Fibroblast of lung (primary cell): ENCODE data around the gene MED7. TPM values are rescaled to one million over a fixed set of nuclear protein-coding genes. Genes with fewer than 3 reads are reported as not detected.

Experiments used
- DNase-seq, 2 donors: peaks; one replicate each; pipeline versions ENCODE4 v3.0.0 to v3.0.0-alpha.2; 2010; ENCODE audit warnings: low read depth in 2 of 2
- H2AFZ ChIP-seq: 2 replicates; pipeline ENCODE4 v1.5.1; 2012; ENCODE audit warnings: low read length, control low read depth, inconsistent platforms
- H3K27ac ChIP-seq: 2 replicates; pipeline ENCODE4 v1.5.1; 2011; ENCODE audit warnings: low read length, control low read depth; ENCODE audit not compliant: insufficient read depth
- H3K27me3 ChIP-seq: 2 replicates; pipeline ENCODE4 v1.5.1; 2011; ENCODE audit warnings: mild to moderate bottlenecking, low read length; ENCODE audit not compliant: control insufficient read depth, insufficient read depth
- H3K36me3 ChIP-seq: 2 replicates; pipeline ENCODE4 v1.5.1; 2011; ENCODE audit warnings: low read length; ENCODE audit not compliant: control insufficient read depth, insufficient read depth
- H3K4me1 ChIP-seq: 2 replicates; pipeline ENCODE4 v1.5.1; 2011; ENCODE audit warnings: low read length; ENCODE audit not compliant: control insufficient read depth, insufficient read depth; ENCODE audit errors: extremely low read depth
- H3K4me2 ChIP-seq: 2 replicates; pipeline ENCODE4 v1.5.1; 2011; ENCODE audit warnings: low read length, control low read depth; ENCODE audit not compliant: insufficient read depth; ENCODE audit errors: extremely low read depth
- H3K4me3 ChIP-seq, 4 experiments: fragments of 200-600 bp in 1 of 4; sonication (generic) in 1 of 4; replicated peaks in 1 of 4; 2 replicates each; pipeline ENCODE4 v1.5.1; 2011 to 2016; ENCODE audit warnings: low read length in 4 of 4, low read depth in 3 of 4, mild to moderate bottlenecking in 3 of 4, control low read depth in 2 of 4, inconsistent platforms in 1 of 4, mixed read lengths in 1 of 4; ENCODE audit not compliant: insufficient read depth in 1 of 4; ENCODE audit errors: control extremely low read depth in 1 of 4
- H3K79me2 ChIP-seq: 2 replicates; pipeline ENCODE4 v1.5.1; 2012; ENCODE audit warnings: mild to moderate bottlenecking, low read length, inconsistent platforms; ENCODE audit not compliant: control insufficient read depth, insufficient read depth
- H3K9ac ChIP-seq: 2 replicates; pipeline ENCODE4 v1.5.1; 2011; ENCODE audit warnings: mild to moderate bottlenecking, low read length, control low read depth; ENCODE audit not compliant: insufficient read depth
- H3K9me3 ChIP-seq: 2 replicates; pipeline ENCODE4 v1.5.1; 2012; ENCODE audit warnings: low read depth, low read length; ENCODE audit not compliant: control insufficient read depth, insufficient read depth
- H4K20me1 ChIP-seq: 2 replicates; pipeline ENCODE4 v1.5.1; 2011; ENCODE audit warnings: low read length; ENCODE audit not compliant: control insufficient read depth, insufficient read depth; ENCODE audit errors: extremely low read depth
- EZH2 ChIP-seq: IDR thresholded peaks from 2 replicates; pipeline ENCODE4 v1.5.1; 2012; ENCODE audit warnings: low read length, control low read depth, mild to moderate bottlenecking; ENCODE audit errors: missing control alignments
- polyA plus RNA-seq, 2 donors: library from polyadenylated mRNA; depleted of rRNA in 1 of 2; stranded (reverse) in 1 of 2; unstranded in 1 of 2; fragments of >200 nt; gene quantifications; 2 replicates each; pipeline ENCODE4 v1.2.1, GENCODE V29; 2011 to 2012; ENCODE audit warnings: missing spikeins in 1 of 2
- total RNA-seq: library from RNA; depleted of rRNA; stranded (reverse); fragments of >200 nt; gene quantifications from 2 replicates; pipeline ENCODE4 v1.2.1, GENCODE V29; 2014
- TF ChIP-seq, protein P1 (sequence below), 2 donors: IDR thresholded peaks in 1 of 2; conservative IDR thresholded peaks in 1 of 2; 1 replicate in 1 of 2; 2 replicates in 1 of 2; pipeline ENCODE4 v1.5.1; 2011 to 2012; ENCODE audit warnings: low read length in 2 of 2, control low read depth in 1 of 2, inconsistent platforms in 1 of 2, low read depth in 1 of 2, mild to moderate bottlenecking in 1 of 2

Gene MED7
- total and polyA plus RNA-seq, 2 donors (not counting 1 experiment from before 2014, with no cell fraction given): 11.4 to 17.5 TPM

DNA sequence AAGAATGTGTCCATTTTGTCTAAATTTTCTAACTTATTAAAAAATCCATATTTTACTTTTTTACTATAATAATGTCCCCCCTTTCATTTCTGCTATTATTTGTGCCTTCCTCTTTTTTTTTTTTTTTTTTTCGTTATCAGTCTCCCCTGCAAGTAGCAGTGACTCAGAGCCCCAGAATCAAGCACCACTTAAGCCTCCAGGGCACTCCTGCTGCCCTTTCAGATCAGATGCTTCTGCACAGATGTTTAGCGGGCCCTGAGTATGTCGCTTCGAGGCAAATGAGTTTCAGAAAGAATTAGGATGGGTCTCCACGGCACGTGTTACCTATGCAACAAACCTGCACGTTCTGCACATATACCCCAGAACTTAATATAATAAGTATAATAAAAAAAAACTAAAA, 11.7 kb downstream of the MED7 start:
- H3K79me2 ChIP-seq: no peaks in the 10 kb centered on the region
- no peaks in the 10 kb centered on the region for H4K20me1 ChIP-seq
- no peak overlapping the region for H3K4me3 ChIP-seq
- no peaks in the 10 kb centered on the region for H3K9me3 ChIP-seq
- TF ChIP-seq EZH2: no peak
- TF ChIP-seq, protein P1, sequence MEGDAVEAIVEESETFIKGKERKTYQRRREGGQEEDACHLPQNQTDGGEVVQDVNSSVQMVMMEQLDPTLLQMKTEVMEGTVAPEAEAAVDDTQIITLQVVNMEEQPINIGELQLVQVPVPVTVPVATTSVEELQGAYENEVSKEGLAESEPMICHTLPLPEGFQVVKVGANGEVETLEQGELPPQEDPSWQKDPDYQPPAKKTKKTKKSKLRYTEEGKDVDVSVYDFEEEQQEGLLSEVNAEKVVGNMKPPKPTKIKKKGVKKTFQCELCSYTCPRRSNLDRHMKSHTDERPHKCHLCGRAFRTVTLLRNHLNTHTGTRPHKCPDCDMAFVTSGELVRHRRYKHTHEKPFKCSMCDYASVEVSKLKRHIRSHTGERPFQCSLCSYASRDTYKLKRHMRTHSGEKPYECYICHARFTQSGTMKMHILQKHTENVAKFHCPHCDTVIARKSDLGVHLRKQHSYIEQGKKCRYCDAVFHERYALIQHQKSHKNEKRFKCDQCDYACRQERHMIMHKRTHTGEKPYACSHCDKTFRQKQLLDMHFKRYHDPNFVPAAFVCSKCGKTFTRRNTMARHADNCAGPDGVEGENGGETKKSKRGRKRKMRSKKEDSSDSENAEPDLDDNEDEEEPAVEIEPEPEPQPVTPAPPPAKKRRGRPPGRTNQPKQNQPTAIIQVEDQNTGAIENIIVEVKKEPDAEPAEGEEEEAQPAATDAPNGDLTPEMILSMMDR (conservative IDR thresholded peaks at IDR 0.05 in 1 of 2, IDR thresholded peaks at IDR 0.05 in 1 of 2; ENCODE audit: low read depth in 1 of 2, low read length in 2 of 2): no peak
- H3K4me1 ChIP-seq: no peaks in the 10 kb centered on the region
- H3K4me2 ChIP-seq: no peak overlapping the region
- H3K27me3 ChIP-seq: no peaks in the 10 kb centered on the region
- peak in 1 of 2 donors; percentile 7 for DNase-seq
- no peak overlapping the region for H3K9ac ChIP-seq
- no peak overlapping the region for H2AFZ ChIP-seq
- no peak overlapping the region for H3K27ac ChIP-seq
- no peaks in the 10 kb centered on the region for H3K36me3 ChIP-seq

GRCh38 chr5:157121709-157122108, 21.0 kb downstream of the MED7 start:
- no peak overlapping the region for H3K4me2 ChIP-seq
- no peak for TF ChIP-seq EZH2
- TF ChIP-seq, protein P1 (conservative IDR thresholded peaks at IDR 0.05 in 1 of 2, IDR thresholded peaks at IDR 0.05 in 1 of 2; ENCODE audit: low read depth in 1 of 2, low read length in 2 of 2): no peak

GRCh38 chr5:157120102-157120501, 22.6 kb downstream of the MED7 start:
- TF ChIP-seq, protein P1 (conservative IDR thresholded peaks at IDR 0.05 in 1 of 2, IDR thresholded peaks at IDR 0.05 in 1 of 2; ENCODE audit: low read depth in 1 of 2, low read length in 2 of 2): no peak
- TF ChIP-seq EZH2: no peak
- H3K27ac ChIP-seq: no peak overlapping the region

More at GRCh38 chr5:157121709-157122108, 21.0 kb downstream of the MED7 start:
- Histone ChIP-seq H3K79me2 (no peaks in the 10 kb centered on the region), H2AFZ (no peak overlapping the region), H3K4me1 (no peaks in the 10 kb centered on the region), H3K27ac (no peak overlapping the region), H3K27me3 (no peaks in the 10 kb centered on the region), H3K4me3 (no peak overlapping the region), H4K20me1 (no peaks in the 10 kb centered on the region), H3K36me3 (no peaks in the 10 kb centered on the region), H3K9me3 (no peaks in the 10 kb centered on the region), H3K9ac (no peak overlapping the region)
- DNase-seq: no peak

More at GRCh38 chr5:157120102-157120501, 22.6 kb downstream of the MED7 start:
- no peaks in the 10 kb centered on the region for H3K27me3 ChIP-seq
- H3K9me3 ChIP-seq: no peaks in the 10 kb centered on the region
- no peaks in the 10 kb centered on the region for H3K4me1 ChIP-seq
- no peak for DNase-seq
- H3K9ac ChIP-seq: no peak overlapping the region
- no peaks in the 10 kb centered on the region for H4K20me1 ChIP-seq
- H3K36me3 ChIP-seq: no peaks in the 10 kb centered on the region
- no peak overlapping the region for H3K4me3 ChIP-seq
- no peak overlapping the region for H2AFZ ChIP-seq
- no peak overlapping the region for H3K4me2 ChIP-seq
- no peaks in the 10 kb centered on the region for H3K79me2 ChIP-seq
